NCI-H460 (cell line): ENCODE results near the gene CACNB4. TPM values are rescaled to one million over a fixed set of nuclear protein-coding genes. Genes with fewer than 3 reads are reported as not detected.
"Not testable (repeated sequence)": the region's sequence is repeated elsewhere in the genome, so short reads cannot be mapped to it uniquely, and the experiment has no call there.

ENCODE experiments used
- DNase-seq: peaks from one replicate; pipeline ENCODE4 v3.0.0-alpha.2; 2016; ENCODE audit warnings: low read depth; ENCODE audit errors: extremely low read depth
- total RNA-seq: library from RNA; depleted of rRNA; stranded (reverse); fragments of >200 nt; shearing (Covaris generic); gene quantifications from 2 replicates; pipeline ENCODE4 v1.2.3, GENCODE V29; 2014

CACNB4 gene
- total RNA-seq, 1 experiment from 2014 or later = 0.20 TPM

GRCh38 chr2:152025678-152026287, 73.1 kb downstream of the CACNB4 start:
- peak; percentile 79 for DNase-seq

GRCh38 chr2:152024477-152024876, 74.4 kb downstream of the CACNB4 start:
- DNase-seq = no peak

- DNase-seq = no peak
These were observed 76.8 kb downstream of the CACNB4 start for GRCh38 chr2:152022090-152022489.

GRCh38 chr2:152021001-152021400, 77.8 kb downstream of the CACNB4 start:
- not testable (repeated sequence) for DNase-seq

GRCh38 chr2:152019732-152020131, 79.1 kb downstream of the CACNB4 start:
- no peak for DNase-seq

GRCh38 chr2:152016181-152017120, 82.4 kb downstream of the CACNB4 start:
- DNase-seq = no peak

GRCh38 chr2:152015552-152015951, 83.3 kb downstream of the CACNB4 start:
- DNase-seq = no peak

- no peak for DNase-seq
These were observed 86.1 kb downstream of the CACNB4 start for GRCh38 chr2:152012697-152013096.

GRCh38 chr2:152011724-152012123, 87.1 kb downstream of the CACNB4 start:
- DNase-seq = no peak

GRCh38 chr2:152005607-152006006, 93.2 kb downstream of the CACNB4 start:
- no peak for DNase-seq

GRCh38 chr2:152003283-152003682, 95.6 kb downstream of the CACNB4 start:
- DNase-seq = not testable (repeated sequence)

GRCh38 chr2:151999053-151999452, 99.8 kb downstream of the CACNB4 start:
- DNase-seq = peak; percentile 48

GRCh38 chr2:151996243-151997003, 102.4 kb downstream of the CACNB4 start:
- DNase-seq = no peak

GRCh38 chr2:151995161-151995557, 103.7 kb downstream of the CACNB4 start:
- DNase-seq = no peak

- not testable (repeated sequence) for DNase-seq
These were observed 104.7 kb downstream of the CACNB4 start for GRCh38 chr2:151994178-151994577.

GRCh38 chr2:151991010-151991409, 107.8 kb downstream of the CACNB4 start:
- DNase-seq = no peak

GRCh38 chr2:151989378-151989777, 109.5 kb downstream of the CACNB4 start:
- DNase-seq = no peak

GRCh38 chr2:151987484-151987883, 111.4 kb downstream of the CACNB4 start:
- no peak for DNase-seq

- no peak for DNase-seq
These were observed 114.3 kb downstream of the CACNB4 start for GRCh38 chr2:151984424-151985083.

- no peak for DNase-seq
These were observed 115.6 kb downstream of the CACNB4 start for GRCh38 chr2:151983221-151983620.

- no peak for DNase-seq
These were observed 117.0 kb downstream of the CACNB4 start for GRCh38 chr2:151981886-151982285.
